HG03432 (cell line): Measurements from ENCODE around the gene PIWIL4.
"Not testable (repeated sequence)": the region's sequence is repeated elsewhere in the genome, so short reads cannot be mapped to it uniquely, and the experiment has no call there.

Experiments
- ATAC-seq: cut with Tn5 transposase; IDR thresholded peaks from one replicate; pipeline ENCODE4 v1.9.1; 2021; ENCODE audit warnings: mild to moderate bottlenecking, moderate library complexity; ENCODE audit not compliant: unreplicated experiment

Gene PIWIL4

GRCh38 chr11:94546886-94547285, 20.3 kb upstream of the PIWIL4 start:
- ATAC-seq = no peak

GRCh38 chr11:94549146-94549545, 18.0 kb upstream of the PIWIL4 start:
- ATAC-seq = no peak

- ATAC-seq = peak; percentile 48
These were observed 16.7 kb upstream of the PIWIL4 start for GRCh38 chr11:94550513-94550912.

GRCh38 chr11:94553938-94554337, 13.2 kb upstream of the PIWIL4 start:
- no peak for ATAC-seq

- peak; percentile 53 for ATAC-seq
These were observed 11.3 kb upstream of the PIWIL4 start for GRCh38 chr11:94555752-94556329.

- ATAC-seq = no peak
These were observed 9.7 kb upstream of the PIWIL4 start for GRCh38 chr11:94557421-94557820.

GRCh38 chr11:94557992-94558391, 9.2 kb upstream of the PIWIL4 start:
- no peak for ATAC-seq

GRCh38 chr11:94558468-94558867, 8.7 kb upstream of the PIWIL4 start:
- no peak for ATAC-seq

GRCh38 chr11:94558932-94559331, 8.2 kb upstream of the PIWIL4 start:
- ATAC-seq = no peak

- no peak for ATAC-seq
These were observed 7.8 kb upstream of the PIWIL4 start for GRCh38 chr11:94559361-94559760.

GRCh38 chr11:94560834-94561233, 6.3 kb upstream of the PIWIL4 start:
- ATAC-seq = no peak

GRCh38 chr11:94563176-94563847, 3.9 kb upstream of the PIWIL4 start:
- no peak for ATAC-seq

GRCh38 chr11:94563848-94564467, 3.2 kb upstream of the PIWIL4 start:
- ATAC-seq = no peak

- no peak for ATAC-seq
These were observed 1.0 kb downstream of the PIWIL4 start for GRCh38 chr11:94568200-94568599.

- no peak for ATAC-seq
These were observed 1.5 kb downstream of the PIWIL4 start for GRCh38 chr11:94568717-94569116.

- ATAC-seq = not testable (repeated sequence)
These were observed 5.8 kb downstream of the PIWIL4 start for GRCh38 chr11:94572975-94573374.

GRCh38 chr11:94574193-94574961, 7.2 kb downstream of the PIWIL4 start:
- no peak for ATAC-seq

- ATAC-seq = no peak
These were observed 9.1 kb downstream of the PIWIL4 start for GRCh38 chr11:94576306-94576705.

GRCh38 chr11:94577841-94578240, 10.7 kb downstream of the PIWIL4 start:
- no peak for ATAC-seq

- peak; percentile 61 for ATAC-seq
These were observed 14.8 kb downstream of the PIWIL4 start for GRCh38 chr11:94581926-94582325.

GRCh38 chr11:94583213-94583865, 16.2 kb downstream of the PIWIL4 start:
- ATAC-seq = peak; percentile 23
